HG03571 (cell line): ENCODE measurements around the gene HSPBP1.
"Not testable (repeated sequence)": the region's sequence is repeated elsewhere in the genome, so short reads cannot be mapped to it uniquely, and the experiment has no call there.

ENCODE experiments used
- ATAC-seq: cut with Tn5 transposase; IDR thresholded peaks from one replicate; pipeline ENCODE4 v1.9.1; 2021; ENCODE audit not compliant: unreplicated experiment

HSPBP1 gene

GRCh38 chr19:55279770-55280643 is at the start of gene HSPBP1:
Gene HSPBP1 (minus strand): TSS chr19:55280110. CDS start chr19:55279608, 502 bp downstream.
- ATAC-seq = peak; percentile 50

GRCh38 chr19:55328774-55329318 is 48.9 kb upstream of the HSPBP1 start:
- not testable (repeated sequence) for ATAC-seq

- no peak for ATAC-seq
Measured at GRCh38 chr19:55325172-55325571, 45.3 kb upstream of the HSPBP1 start, which contains the start of gene TMEM150B. Gene TMEM150B (minus strand): TSS chr19:55325341. CDS start chr19:55321036, 4,305 bp downstream.

GRCh38 chr19:55324662-55325061 is 44.8 kb upstream of the HSPBP1 start:
- no peak for ATAC-seq

- no peak for ATAC-seq
Measured at GRCh38 chr19:55322204-55322885, 42.4 kb upstream of the HSPBP1 start.

GRCh38 chr19:55321466-55322137 is 41.7 kb upstream of the HSPBP1 start:
- ATAC-seq = no peak

- no peak for ATAC-seq
Measured at GRCh38 chr19:55320844-55321419, 41.0 kb upstream of the HSPBP1 start.

- no peak for ATAC-seq
Measured at GRCh38 chr19:55319785-55320184, 39.9 kb upstream of the HSPBP1 start.

GRCh38 chr19:55316646-55317045 is 36.7 kb upstream of the HSPBP1 start:
- no peak for ATAC-seq

- no peak for ATAC-seq
Measured at GRCh38 chr19:55315956-55316525, 36.1 kb upstream of the HSPBP1 start.

- no peak for ATAC-seq
Measured at GRCh38 chr19:55314396-55314795, 34.5 kb upstream of the HSPBP1 start.

- no peak for ATAC-seq
Measured at GRCh38 chr19:55312621-55313512, 33.0 kb upstream of the HSPBP1 start.

- no peak for ATAC-seq
Measured at GRCh38 chr19:55311797-55312196, 31.9 kb upstream of the HSPBP1 start.

- no peak for ATAC-seq
Measured at GRCh38 chr19:55311397-55311796, 31.5 kb upstream of the HSPBP1 start.

GRCh38 chr19:55310498-55310897 is 30.6 kb upstream of the HSPBP1 start:
- ATAC-seq = no peak

GRCh38 chr19:55309448-55309847 is 29.5 kb upstream of the HSPBP1 start:
- no peak for ATAC-seq

GRCh38 chr19:55308281-55308680 is 28.4 kb upstream of the HSPBP1 start:
- ATAC-seq = no peak

- no peak for ATAC-seq
Measured at GRCh38 chr19:55306712-55307111, 26.8 kb upstream of the HSPBP1 start.

GRCh38 chr19:55305983-55306562 is 26.2 kb upstream of the HSPBP1 start:
- ATAC-seq = no peak
